Kidney glomerular epithelial cell (primary cell): ENCODE measurements around the gene DSN1.
"Not testable (repeated sequence)": the region's sequence is repeated elsewhere in the genome, so short reads cannot be mapped to it uniquely, and the experiment has no call there.

Experiments used
- DNase-seq: peaks from one replicate; lab custom pipeline; 2025; lab: John Stamatoyannopoulos, UW

The DSN1 gene, protein sequence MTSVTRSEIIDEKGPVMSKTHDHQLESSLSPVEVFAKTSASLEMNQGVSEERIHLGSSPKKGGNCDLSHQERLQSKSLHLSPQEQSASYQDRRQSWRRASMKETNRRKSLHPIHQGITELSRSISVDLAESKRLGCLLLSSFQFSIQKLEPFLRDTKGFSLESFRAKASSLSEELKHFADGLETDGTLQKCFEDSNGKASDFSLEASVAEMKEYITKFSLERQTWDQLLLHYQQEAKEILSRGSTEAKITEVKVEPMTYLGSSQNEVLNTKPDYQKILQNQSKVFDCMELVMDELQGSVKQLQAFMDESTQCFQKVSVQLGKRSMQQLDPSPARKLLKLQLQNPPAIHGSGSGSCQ

DNA sequence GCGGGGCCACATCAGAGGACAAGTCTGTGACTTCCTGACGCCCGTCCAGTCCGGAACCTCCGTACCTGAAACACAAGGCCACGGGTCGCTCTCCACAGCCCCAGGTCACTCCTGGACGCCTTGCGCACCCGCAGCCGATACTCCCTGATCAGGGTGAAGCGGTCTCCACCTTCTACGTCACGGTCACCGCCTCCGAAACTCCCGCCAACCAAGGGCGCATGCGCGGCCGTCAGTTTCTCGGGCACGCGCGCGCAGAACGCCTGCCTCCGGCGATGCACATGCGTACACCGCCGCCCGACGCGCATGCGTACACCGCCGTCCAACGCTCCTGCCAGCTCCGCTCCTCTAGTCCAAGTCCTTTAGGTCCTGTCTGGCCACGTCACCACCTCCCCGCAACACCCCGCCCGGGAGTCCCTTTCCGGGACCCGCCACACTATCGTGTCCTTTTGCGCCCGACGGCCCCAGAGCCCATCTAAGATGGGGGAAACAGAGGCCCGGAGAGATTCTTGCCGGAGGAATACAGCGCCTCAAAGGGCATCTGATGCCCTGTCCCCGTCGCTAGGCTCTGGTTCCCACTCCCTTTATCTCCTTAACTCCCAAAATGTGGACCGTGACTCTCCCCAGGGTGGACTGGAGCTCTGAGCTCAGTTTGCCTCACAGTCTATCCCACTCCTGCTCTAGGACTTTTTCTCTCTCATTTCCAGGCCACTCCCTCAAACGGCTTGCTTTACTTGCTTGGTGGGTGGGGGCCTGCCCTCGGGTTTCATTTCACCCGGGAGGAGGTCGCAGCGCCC, at the start of gene DSN1:
TSS of gene DSN1 (minus strand) at position 167 of the 794 bp plus-strand sequence. CDS start 2,305 bp downstream, outside the sequence.
- DNase-seq, result peak; percentile 95

DNA sequence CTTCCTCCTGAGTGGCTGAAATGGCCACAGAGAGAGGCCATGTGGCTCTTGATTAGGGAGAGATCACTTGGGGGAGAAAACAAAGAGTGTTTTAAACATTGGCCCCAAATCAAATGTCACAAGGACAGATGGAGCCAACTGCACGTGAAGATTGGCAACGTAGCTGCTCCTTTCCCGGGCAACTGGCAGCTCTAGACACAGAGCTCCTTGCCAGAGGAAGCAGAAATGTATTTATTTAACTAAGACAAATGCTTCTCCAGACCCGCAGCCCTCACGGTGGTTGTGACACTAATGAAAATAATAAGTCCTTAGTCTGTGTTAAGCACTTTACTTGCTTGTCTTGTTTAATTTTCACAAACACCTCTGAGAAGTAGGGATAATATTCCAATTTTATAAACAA, 49.6 kb upstream of the DSN1 start:
- no peak for DNase-seq

DNA sequence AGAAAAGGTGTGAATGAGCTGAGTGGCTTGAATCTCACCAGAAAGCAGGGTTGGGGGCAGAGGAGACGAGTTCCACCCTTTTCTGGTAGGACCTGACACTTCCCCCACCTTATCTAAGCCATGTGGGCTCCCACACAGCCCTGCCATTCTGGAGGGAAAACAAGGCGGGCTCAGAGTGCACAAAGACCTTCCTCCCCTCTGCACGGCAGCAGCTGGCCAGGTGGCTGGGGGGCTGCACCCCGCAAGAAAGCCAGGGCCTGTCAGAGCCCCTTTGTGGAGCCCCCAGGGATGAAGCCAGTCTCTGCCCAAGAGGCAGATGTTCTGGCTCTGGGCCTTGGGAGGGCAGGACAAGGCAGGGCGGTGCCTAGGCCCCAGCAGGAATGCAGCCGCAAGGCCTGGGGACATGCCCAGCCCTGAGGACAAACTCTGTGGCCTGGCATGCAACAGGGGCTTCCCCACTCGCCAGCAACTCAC, 48.4 kb upstream of the DSN1 start:
- no peak for DNase-seq

DNA sequence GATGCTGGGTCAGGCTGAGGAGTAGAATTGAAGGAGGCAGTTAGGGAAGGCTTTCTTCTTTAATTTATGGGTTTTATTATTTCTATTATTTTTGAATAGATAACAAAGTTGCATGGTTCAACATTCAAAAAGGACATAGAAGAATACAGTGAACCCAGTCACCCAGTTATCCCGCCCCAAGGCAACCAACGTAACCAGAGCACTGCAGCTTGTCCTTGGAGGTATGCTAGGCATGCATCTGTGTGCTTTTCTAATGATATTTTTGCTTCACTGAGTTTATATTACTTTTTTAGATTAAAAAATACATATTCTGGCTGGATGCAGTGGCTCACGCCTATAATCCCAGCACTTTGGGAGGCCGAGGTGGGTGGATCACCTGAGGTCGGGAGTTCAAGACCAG, 47.4 kb upstream of the DSN1 start:
- DNase-seq, result no peak

DNA sequence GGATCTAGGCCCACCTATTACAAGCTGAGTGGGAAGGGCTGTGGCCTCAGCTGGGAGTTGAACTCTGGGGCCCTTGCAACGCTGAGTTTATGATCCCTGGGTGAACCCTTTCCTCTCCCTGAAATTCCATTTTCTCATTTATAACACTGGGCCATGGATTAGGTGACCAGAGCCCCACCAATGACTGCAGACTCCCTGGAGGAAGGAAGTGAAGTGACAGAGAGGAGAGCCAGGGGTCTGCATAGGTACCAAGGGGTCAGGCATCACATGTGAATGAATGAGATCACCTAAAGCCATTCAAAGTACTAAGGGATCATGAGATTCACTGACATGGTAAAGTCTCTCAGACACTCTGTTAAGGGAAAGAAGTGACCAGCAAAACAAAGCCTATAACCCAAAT, 46.5 kb upstream of the DSN1 start:
- DNase-seq, result no peak

DNA sequence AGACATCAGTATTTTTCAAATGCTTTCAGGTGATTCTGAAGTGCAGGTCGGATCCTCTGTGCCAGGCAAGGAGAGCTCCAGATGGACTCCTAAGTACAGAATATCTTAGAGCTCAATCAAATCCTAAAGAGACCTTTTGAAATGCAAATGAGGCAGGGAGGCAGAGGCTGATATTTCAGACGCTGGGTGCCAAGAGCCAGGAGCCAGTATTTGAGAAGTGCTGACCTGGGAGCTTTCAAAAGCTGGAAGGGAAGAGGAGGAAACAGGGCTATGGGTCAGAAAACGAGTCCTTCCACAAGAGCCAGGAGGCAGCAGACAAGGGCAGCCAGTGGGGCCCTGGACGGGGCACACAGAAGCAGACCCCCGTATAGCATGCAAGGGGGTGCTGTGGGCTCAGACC, 46.1 kb upstream of the DSN1 start:
- no peak for DNase-seq

DNA sequence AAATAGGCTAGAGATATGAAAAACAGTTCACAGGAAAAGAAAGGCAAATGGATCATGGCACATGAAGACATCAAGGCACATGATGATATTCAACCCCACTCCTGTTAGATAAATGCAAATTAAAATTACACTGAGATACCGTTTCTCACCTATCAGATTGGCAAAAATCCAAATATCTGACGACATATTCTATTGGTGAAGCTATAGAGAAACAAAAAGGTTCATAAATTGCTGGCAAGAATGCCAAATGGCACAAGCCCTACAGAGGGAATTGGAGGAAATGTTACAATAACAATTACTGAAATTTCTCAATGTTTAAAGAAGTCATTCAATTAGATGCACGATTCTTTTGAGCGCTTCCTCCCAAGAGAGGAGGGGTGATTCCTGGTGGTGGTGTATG, 45.3 kb upstream of the DSN1 start:
- DNase-seq, result no peak

DNA sequence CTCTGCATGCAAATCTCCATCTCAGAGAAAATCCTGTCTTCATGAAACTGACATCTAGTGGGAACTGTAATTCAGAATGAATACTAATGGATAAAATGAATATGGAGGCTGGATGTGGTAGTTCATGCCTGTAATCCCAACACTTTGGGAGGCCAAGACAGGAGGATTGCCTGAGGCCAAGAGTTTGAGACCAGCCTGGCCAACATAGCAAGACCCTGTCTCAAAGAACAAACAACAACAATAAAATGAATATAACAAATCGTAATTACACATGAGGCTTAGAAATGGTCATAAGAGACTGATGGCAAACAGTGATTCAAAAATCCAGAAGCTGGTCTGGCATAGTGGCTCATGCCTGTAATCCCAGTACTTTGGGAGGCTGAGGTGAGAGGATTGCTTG, 44.6 kb upstream of the DSN1 start:
- DNase-seq, result no peak

DNA sequence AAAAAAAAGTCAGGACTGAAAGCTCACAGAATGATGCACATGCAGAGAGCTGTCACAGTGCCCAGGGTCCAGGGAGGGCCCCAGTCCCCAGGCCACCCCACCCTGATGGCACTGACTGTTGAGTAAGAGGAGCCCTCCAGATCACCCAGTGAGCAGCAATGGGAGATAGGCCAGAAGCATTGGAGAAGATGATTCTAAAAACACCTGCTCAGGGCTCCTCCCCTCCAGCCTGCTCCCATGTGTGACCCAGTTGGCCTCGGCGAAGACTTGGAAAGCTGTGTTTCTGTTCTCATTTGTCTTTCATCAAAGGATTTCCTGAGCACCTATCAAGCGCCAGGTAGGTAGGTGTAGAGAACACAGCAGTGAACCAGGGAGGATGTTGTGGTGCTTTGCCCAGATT, 43.9 kb upstream of the DSN1 start:
- DNase-seq, result no peak

DNA sequence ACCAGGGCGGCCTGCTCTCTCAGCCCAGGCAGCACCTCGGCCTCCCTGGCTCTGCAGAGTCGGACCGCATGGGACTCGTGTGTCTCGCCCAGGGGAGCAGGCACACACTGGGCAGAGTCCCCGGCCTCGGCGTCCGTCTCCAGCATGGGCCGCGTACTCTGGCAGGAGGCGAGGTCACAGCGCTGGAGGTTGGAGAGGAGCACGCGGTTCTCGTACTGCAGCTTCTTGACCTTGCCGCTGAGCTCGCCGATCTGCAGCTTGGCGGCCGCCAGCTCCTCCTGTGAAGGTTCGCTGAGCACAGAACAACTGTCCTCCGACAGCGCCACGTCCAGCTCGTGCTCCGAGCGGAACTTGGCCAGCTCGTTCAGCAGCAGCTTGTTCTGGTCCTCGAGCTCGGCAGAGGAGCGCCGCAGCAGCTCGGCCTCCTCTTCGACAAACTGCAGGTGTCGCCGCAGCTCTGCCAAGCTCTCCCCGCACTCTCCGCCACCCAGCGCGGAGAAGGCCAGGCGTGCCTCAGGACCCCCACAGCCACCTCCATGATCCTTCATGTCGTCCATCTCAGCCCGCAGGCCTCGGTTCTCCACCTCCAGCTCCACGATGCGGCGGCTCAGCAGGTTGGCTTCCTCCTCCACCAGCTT, 42.0 kb upstream of the DSN1 start:
- DNase-seq, result no peak

DNA sequence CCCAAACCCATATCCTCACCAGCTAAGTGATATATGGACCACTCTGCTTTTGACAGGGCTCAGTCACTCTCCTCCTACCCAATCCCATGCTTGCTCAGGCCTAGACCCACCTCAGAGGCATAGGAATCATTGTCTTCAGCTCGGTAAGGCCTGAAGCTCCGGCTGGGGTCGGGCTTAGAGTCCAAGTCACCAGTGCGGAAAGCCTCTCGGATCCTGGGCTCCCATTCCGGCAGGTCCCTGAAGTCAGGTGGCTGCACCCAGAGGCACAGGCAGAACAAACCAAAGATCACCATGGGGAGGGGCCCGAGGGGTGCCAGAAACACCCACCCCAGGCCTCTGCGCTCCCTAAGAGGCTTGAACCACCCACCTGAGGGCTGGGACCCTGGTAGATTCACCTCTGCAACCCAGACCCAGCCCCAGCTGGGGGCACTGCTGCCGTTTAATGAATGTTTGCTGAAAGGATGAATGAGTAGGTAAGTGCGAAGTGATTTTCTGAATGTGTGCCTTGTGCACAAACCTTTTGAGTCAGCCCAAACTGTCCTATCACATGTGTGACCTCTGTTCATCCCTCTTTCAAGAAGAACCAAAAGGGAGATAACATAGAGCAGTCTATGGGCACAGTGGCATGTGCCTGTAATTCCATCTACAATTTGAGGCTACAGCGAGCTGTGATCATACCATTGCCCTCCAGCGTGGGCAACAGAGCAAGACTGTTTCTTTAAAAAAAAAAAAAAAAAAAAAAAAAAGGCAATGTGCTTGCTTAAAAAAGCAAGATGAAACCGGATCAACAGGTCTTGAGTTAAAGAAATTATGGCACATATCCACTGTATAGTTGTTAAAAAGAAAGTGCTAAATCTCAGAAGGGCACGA, 39.3 kb upstream of the DSN1 start:
- DNase-seq, result no peak

DNA sequence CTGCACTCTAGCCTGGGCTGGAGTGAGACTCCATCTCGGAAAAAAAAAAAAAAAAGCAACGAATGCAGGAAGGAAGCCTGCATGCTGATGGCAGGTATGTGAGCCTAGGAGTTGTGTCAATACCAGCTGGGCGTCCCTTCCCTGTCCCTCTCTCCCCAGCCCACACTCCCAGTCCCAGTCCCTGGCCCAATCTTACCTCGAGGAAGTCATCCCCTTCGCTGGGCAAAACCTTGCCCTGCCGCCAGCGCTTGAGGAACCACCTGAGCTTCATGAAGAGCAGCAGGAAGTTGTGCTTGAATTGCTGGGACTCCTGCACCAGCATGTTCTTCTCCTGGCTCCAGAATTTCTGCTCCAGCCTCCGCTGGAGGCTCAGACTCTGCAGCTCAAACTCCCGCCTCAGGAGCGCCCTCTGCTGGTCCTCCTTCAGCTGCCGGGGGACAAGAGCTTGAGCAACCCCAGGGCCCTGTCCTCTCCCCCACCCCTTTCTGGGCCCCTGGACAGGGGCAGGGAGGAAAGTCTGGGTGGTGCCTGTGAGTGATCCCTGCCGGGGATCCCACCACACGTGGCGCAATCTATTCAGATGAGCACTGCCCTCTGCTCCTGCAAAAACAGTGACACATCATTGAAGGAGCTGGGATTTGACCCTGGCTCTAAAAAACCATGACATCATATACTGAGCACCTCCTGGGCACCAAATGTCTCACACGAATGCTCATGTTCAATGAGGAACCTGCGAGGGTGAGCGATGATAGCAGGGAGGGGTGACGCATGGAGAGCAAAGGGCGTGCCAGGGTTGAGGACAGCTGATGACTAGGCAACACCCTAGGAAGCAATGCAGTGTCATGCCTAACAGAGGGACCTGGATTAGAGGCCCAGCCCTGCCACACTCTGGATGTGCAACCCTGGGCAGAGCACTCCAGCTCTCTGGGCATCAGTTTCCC, 35.0 kb upstream of the DSN1 start:
- peak; percentile 90 for DNase-seq

DNA sequence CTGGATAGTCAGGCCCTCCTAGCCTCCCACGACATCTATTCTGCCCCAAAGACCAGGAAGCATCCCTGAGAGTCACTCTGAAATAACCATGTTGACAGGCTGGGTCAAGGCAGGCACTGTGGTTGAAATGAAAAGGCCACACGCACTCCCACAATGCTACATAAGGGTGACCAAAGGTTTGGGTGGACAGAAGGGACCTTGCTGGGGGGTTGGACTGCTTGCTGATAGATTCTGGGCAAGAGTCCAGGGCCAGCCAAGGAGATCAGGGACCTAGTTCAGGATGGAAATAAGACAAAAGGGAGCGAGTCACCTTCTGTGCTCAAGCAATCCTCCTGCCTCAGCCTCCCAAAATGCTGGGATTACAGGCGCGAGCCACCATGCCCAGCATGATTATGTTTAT, 32.5 kb upstream of the DSN1 start:
- no peak for DNase-seq

DNA sequence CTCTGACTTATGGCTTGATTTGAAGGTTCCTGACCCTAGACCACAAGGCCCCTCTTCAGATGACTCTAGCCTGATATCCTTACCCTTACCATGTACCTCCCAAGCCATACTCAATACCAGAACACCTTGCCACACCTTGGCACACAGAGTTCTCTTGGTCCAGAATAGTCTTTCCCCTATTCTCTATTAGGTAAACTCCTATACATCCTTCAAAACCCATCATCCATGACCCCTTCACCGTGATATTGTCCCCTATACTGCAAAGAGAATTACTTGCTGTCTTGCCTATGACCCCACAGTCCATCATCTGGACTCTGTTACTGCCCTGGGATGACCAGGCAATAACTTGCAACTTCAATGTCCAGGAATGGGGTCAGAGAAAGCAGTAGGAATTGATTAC, 31.8 kb upstream of the DSN1 start:
- DNase-seq, result no peak

DNA sequence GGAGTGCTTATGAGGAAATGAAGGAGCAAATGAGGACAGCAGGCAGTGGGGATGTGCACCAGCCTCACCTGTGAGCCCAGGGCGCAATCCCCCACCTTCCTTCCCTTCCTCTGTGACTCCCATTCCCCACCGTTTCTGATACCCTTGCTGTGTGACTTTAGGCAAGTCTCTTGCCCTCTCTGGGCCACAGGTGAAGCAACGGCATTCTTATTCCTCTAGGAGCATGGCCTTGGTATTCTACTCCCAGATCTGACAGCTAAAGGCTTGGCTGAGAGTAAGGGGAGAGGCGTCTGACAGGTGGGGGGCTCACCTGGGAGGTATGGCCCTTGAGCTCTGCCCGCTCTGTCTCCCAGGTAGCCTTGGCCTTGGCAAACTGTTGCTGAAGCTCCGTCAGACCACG, 30.9 kb upstream of the DSN1 start:
- DNase-seq, result no peak

DNA sequence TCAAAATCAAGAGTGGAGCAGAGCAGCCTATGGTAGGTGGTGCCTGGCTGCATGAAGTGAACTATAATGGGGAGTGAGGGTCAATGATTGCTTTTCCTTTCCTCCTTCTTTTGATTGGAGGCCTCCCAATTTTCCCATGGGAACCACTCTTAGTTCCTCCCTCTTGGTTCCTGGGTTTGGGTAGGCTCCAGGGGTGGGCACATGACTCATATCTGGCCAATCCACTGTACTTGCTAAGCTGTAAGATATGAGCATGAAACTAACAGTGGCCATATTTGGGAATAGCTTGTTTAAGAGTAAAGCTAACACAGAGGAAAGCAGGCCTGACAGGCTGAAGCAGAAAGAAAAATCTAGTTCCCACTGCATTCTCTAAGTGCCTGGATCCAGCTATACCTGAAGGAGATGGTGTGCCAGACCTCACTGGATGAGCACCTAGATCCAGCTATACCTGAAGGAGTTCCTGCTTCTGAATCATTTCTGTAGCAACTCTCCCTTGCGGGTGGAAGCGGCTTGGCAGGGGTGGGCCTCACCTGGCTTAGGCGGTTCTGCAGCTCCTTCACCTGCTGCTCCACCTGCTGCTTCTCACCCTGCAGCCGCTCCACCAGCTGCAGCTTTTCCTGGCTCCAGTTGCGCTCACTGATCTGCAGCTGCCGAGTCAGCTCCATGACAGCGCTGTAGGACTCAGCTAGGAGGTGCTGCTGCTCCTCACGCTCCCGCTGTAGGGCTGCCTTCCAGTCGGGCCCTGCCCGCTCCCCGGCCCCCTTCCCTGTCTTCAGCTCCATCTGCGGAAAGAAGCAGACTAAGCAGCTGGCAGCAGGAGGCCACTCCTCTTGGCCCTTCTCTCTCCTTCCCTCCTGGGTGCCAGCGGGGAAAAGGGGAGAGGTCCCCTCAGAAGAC, 29.0 kb upstream of the DSN1 start:
- peak; percentile 10 for DNase-seq

DNA sequence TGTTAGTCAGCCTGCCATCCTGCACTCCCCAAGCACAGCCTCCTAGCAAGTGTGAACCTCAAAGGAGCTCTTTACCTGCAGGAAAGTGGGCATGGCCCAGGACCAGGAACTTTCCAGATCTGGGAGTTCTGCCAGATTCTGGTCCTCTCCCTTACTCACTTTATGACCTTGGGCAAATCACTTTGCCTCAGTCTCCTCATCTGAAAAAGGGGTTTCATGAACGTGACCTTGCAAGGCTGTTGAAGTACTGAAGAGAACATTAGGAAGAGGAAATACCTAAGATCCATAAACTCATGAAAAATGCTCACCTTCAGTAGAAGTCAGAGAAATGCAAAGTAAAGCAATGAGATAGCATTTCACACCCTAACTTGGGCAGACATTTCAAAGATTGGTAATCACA, 26.8 kb upstream of the DSN1 start:
- DNase-seq, result no peak

DNA sequence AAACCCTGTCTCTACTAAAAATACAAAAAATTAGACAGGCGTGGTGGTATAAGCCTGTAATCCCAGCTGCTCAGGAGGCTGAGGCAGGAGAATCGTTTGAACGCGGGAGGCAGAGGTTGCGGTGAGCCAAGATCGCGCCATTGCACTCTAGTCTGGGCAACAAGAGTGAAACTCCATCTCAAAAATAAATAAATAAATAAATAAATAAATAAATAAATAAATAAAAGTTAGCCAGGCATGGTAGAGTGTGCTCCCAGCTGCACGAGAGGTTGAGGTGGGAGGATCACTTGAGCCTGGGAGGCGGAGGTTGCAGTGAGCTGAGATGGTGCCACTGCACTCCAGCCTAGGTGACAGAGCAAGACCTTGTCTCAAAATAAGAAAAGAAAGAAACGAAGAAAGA, 25.8 kb upstream of the DSN1 start:
- DNase-seq, result not testable (repeated sequence)

DNA sequence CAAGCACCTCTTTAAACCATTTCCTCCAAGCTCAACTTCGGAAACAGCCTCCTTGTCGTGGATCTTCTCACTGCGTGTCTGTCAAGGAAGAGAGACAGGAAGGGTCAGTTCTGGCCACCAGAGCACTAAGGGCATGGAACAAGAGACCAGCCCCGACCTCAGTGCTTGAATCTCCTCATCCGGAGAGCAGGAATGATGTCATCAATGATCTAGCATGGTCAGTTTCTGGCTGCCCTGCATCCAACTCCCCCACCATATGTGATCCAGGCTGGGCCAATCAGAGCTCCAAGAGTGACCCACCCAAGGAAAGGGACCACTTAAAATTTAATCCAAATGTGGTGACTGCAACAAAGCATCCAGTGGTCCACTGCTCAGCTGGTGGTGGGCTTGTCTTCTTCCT, 23.3 kb upstream of the DSN1 start:
- no peak for DNase-seq

DNA sequence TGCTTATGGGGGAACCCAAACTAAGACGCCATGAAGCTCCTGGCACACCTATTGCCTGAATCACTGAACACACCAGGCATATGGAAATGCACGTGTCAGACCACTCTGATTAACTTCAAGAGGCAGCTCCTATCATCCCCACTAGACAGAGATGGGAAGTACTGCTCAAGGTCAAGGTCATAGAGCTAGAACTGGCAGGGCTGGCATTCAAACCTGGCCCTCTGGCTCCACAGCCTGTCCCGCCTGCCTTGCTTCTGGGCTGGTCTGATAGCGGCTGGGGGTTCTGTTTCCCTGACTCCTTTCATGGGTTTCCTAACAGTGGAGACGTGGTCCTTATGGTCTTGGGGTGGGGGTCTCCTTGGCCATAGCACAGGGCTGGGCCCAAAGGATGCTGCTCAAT, 22.6 kb upstream of the DSN1 start:
- no peak for DNase-seq
